Stimulated activated CD8-positive, alpha-beta memory T cell treated with anti-CD3 and anti-CD28 coated beads, Interleukin-15, amount 100 ng/mL, for 4 hours (primary cell): ENCODE data around the gene BMAL1.

Experiments
- DNase-seq, 2 donors: peaks; one replicate each; pipeline ENCODE4 v3.0.0-alpha.2; 2020; ENCODE audit warnings: low read depth in 2 of 2

The BMAL1 gene

GRCh38 chr11:13317293-13318080 lies 39.9 kb downstream of the BMAL1 start:
- DNase-seq, result no peak

- no peak for DNase-seq
These were observed 41.1 kb downstream of the BMAL1 start for GRCh38 chr11:13318498-13319295.

- no peak for DNase-seq
These were observed 43.1 kb downstream of the BMAL1 start for GRCh38 chr11:13320688-13321087.

- DNase-seq, result no peak
These were observed 43.8 kb downstream of the BMAL1 start for GRCh38 chr11:13321431-13321830.

- no peak for DNase-seq
These were observed 46.6 kb downstream of the BMAL1 start for GRCh38 chr11:13324141-13324540.

GRCh38 chr11:13324709-13325108 lies 47.1 kb downstream of the BMAL1 start:
- no peak for DNase-seq

GRCh38 chr11:13327421-13327820 lies 49.8 kb downstream of the BMAL1 start:
- DNase-seq, result no peak

DNA sequence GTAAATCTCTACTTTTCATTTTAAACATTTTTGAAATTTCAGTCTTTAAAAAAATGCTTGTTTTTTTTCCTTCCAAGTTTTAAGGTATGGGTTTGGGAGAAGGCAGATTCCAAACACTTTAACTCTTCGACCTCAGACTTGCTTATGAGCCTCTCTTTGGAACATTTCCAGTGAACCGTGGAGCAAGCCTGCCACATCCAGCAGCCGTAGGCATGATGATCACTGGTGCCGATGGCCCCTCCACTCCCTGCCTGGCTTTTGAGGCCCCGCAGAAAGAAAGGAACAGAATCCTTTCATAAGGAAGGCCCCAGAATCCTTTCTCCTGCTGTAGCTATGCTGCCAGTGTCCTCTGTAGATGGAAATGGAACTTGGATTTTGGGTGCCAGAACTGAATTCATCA lies 50.7 kb downstream of the BMAL1 start:
- DNase-seq, result no peak

DNA sequence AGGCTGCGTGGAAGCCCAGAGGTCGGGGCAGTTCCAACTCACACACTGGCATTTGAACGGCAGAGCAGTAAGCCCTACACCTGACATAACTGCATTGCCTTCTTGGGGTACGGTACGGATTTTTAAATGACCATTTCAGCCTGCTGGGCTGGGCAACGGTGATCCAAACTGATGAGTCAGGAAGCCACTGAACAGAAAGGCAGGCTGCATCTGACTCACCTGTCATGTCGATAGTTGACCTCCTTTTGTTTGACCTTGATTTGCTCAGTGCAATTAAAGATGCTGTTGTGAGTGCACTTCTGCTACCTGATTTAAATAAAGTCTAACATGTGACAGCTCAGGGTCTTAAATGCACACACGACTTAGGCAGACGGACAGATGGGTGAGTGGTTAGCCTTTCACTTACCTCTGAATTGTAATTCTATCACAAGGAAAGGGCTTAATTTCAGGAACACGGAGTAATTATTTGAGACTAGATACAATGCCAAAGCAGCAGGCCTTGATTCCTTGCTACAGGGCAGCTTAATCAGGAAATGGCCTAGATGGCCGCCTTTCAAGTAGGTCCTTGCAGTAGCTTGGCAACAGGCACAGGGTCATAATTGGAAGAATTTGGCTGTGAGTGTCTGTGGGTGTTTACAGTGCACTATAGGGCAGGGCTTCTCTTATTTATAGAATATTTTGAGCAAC lies 52.2 kb downstream of the BMAL1 start:
- no peak for DNase-seq

- no peak for DNase-seq
These were observed 54.5 kb downstream of the BMAL1 start for GRCh38 chr11:13332124-13332523.

DNA sequence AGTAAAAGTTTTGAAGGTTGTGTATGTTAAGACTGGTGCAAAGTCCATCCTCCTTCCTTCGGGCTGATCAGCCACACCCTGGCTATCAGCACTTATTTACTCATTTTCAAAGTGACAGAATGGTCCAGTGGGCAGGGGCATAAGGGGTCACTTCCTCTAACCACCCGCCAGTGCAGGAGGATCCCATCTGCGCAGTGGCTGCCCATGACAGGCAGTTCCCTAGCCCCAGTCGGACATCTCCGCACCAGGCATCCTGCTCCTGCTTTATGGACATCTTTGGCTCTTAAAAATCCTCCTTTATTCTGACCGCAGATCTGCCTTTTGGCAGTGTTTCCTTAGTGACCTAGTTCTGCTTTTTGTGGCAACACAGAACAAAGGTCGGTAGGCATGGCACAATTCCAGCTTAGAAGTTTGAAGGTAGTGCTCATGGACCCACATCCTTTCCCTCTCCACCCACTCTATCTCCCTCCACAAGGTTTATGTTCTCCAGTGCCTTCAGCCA lies 55.9 kb downstream of the BMAL1 start:
- no peak for DNase-seq

- DNase-seq, result no peak
These were observed 56.6 kb downstream of the BMAL1 start for GRCh38 chr11:13334034-13334786.

GRCh38 chr11:13335319-13335718 lies 57.7 kb downstream of the BMAL1 start:
- DNase-seq, result peak; percentile 28 to 48

- no peak for DNase-seq
These were observed 58.8 kb downstream of the BMAL1 start for GRCh38 chr11:13336246-13336878.

DNA sequence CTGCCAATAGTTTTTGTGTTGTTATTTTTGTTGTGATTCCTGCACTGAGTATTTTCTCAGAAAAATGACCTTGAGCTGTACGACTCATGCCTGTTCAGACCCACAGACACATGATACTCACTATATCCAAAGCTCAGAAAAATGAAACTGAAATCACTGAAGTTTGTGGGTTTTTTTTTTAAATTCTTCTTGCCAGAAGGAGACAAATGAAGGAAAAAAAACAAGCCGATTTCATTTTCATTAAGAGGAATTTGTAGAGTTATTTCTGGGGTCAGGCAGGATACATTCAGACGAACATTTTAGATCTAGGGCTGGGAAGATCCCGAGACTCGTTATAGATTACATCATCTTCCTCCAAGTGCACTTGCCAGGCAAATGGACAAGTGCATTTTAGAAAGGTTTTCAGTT lies 60.4 kb downstream of the BMAL1 start:
- DNase-seq, result no peak

- DNase-seq, result no peak
These were observed 61.0 kb downstream of the BMAL1 start for GRCh38 chr11:13338427-13339069.

GRCh38 chr11:13339195-13340153 lies 61.9 kb downstream of the BMAL1 start:
- DNase-seq, result no peak

DNA sequence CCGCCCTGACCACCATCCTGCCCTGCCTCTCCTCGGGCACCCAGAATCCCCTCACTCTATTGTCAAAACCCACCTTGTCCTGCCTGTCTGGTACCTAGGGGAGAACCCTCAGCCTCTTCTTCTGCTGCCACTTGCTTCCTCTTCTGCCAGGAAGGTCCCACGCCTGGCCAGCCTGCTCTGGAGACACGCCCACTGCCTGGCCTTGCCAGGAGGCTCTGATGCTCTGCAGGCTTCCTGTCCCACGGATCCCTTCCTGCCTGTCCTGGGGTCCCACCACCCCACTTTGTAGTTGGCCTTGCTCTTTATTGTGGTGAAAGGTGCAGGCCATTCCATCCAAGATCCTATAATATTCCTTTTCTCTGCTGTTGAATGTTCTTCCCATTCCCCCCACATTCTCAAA lies 63.4 kb downstream of the BMAL1 start:
- DNase-seq, result no peak

DNA sequence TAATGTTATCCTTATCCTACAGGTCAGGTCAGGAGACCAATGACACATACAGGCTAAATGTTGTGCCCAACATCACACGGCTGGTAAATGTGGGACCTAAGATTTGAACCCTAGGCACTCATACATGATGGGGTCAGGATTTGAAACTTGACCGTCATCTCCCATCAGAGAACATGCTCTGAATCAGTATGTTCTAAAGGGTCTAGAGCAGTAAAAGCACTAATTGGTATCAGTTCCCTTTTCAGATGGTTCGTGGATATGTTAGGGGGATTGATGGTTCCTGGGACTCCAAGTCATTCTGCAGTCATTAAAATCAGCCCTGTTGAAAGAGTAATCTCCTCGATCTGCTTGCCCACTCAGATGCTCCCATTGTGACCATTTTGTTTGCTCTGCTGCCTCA lies 65.5 kb downstream of the BMAL1 start:
- DNase-seq, result no peak
